ENCODE data around the gene RABGAP1L. TPM values are rescaled to one million over a fixed set of nuclear protein-coding genes. Genes with fewer than 3 reads are reported as not detected.

The RABGAP1L gene
- total and polyA plus RNA-seq, 4 donors: 4.8 to 53.5 (median 18.8) TPM

- TF ChIP-seq YY1 (IDR thresholded peaks at IDR 0.05): no peak
- no peak for TF ChIP-seq SP1 (IDR thresholded peaks at IDR 0.05)
- TF ChIP-seq MAX (IDR thresholded peaks at IDR 0.05): no peak
- no peak for TF ChIP-seq TAF1 (conservative IDR thresholded peaks at IDR 0.05)
- no peak for TF ChIP-seq HNF4G (IDR thresholded peaks at IDR 0.05)
- no peak for TF ChIP-seq REST (IDR thresholded peaks at IDR 0.05)
- no peak for TF ChIP-seq RXRA (IDR thresholded peaks at IDR 0.05)
- Histone ChIP-seq H3K9ac (ENCODE audit: low read depth in 1 of 2, low read length in 2 of 2) (no peak overlapping the region), H3K27me3 (ENCODE audit: control insufficient read depth in 4 of 4, insufficient read depth in 4 of 4, low read length in 3 of 4) (no peaks in the 10 kb centered on the region), H3K4me3 (ENCODE audit: low read depth in 1 of 3, low read length in 3 of 3) (no peak overlapping the region), H3K9me3 (ENCODE audit: control insufficient read depth in 4 of 4, low read length in 3 of 4) (no peaks in the 10 kb centered on the region), H3K4me1 (ENCODE audit: control insufficient read depth in 4 of 4, insufficient read depth in 4 of 4, low read length in 3 of 4) (peaks cover 2 to 6% (median 4%) of the 10 kb centered on the region in 4 donors), H3K36me3 (ENCODE audit: control insufficient read depth in 4 of 4, insufficient read depth in 3 of 4, low read depth in 1 of 4, low read length in 3 of 4) (peaks cover 0 to 13% (median 3%) of the 10 kb centered on the region in 4 donors), H3K27ac (ENCODE audit: low read depth in 1 of 2, low read length in 2 of 2) (no peak overlapping the region)
- 95% methylated on average over 4 of the region's 4 CpGs for WGBS
- no peak for DNase-seq (ENCODE audit: low spot score)
Observed at GRCh38 chr1:174984952-174985351, 825.6 kb downstream of the RABGAP1L start.

DNA sequence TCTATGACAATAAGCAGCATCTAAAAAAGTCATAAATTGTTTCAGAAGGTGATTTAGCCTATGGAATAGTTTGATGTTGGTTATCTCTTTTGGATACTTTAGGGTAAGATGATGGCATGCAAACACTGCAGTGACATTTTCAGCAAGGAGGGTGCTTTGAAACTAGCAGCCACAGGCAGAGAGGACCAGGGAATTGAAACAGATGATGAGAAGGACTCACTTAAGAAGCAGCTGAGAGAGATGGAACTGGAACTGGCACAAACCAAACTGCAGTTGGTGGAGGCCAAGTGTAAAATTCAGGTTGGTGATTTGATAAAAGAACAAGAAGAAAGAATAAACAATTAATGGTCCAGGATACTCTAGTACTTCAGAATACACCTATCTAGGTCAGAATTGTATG is 829.2 kb downstream of the RABGAP1L start:
- DNase-seq (ENCODE audit: low spot score): no peak
- Histone ChIP-seq H3K9me3 (ENCODE audit: control insufficient read depth in 4 of 4, low read length in 3 of 4) (no peaks in the 10 kb centered on the region), H3K9ac (ENCODE audit: low read depth in 1 of 2, low read length in 2 of 2) (no peak overlapping the region), H3K4me3 (ENCODE audit: low read depth in 1 of 3, low read length in 3 of 3) (no peak overlapping the region), H3K27ac (ENCODE audit: low read depth in 1 of 2, low read length in 2 of 2) (no peak overlapping the region), H3K27me3 (ENCODE audit: control insufficient read depth in 4 of 4, insufficient read depth in 4 of 4, low read length in 3 of 4) (no peaks in the 10 kb centered on the region), H3K36me3 (ENCODE audit: control insufficient read depth in 4 of 4, insufficient read depth in 3 of 4, low read depth in 1 of 4, low read length in 3 of 4) (no peaks in the 10 kb centered on the region), H3K4me1 (ENCODE audit: control insufficient read depth in 4 of 4, insufficient read depth in 4 of 4, low read length in 3 of 4) (peaks cover 2 to 11% (median 7%) of the 10 kb centered on the region in 4 donors)
- TF ChIP-seq, protein P1, sequence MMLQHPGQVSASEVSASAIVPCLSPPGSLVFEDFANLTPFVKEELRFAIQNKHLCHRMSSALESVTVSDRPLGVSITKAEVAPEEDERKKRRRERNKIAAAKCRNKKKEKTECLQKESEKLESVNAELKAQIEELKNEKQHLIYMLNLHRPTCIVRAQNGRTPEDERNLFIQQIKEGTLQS (IDR thresholded peaks at IDR 0.05): no peak
- TF ChIP-seq RXRA (IDR thresholded peaks at IDR 0.05): no peak
- TF ChIP-seq, protein P2, sequence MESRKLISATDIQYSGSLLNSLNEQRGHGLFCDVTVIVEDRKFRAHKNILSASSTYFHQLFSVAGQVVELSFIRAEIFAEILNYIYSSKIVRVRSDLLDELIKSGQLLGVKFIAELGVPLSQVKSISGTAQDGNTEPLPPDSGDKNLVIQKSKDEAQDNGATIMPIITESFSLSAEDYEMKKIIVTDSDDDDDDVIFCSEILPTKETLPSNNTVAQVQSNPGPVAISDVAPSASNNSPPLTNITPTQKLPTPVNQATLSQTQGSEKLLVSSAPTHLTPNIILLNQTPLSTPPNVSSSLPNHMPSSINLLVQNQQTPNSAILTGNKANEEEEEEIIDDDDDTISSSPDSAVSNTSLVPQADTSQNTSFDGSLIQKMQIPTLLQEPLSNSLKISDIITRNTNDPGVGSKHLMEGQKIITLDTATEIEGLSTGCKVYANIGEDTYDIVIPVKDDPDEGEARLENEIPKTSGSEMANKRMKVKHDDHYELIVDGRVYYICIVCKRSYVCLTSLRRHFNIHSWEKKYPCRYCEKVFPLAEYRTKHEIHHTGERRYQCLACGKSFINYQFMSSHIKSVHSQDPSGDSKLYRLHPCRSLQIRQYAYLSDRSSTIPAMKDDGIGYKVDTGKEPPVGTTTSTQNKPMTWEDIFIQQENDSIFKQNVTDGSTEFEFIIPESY (IDR thresholded peaks at IDR 0.05): no peak
- TF ChIP-seq REST (IDR thresholded peaks at IDR 0.05): no peak
- no peak for TF ChIP-seq CTCF (IDR thresholded peaks at IDR 0.05; ENCODE audit: low read depth, low read length, missing input control)
- TF ChIP-seq HNF4G (IDR thresholded peaks at IDR 0.05): no peak
- TF ChIP-seq TAF1 (conservative IDR thresholded peaks at IDR 0.05): no peak
- no peak for TF ChIP-seq EGR1 (IDR thresholded peaks at IDR 0.05; ENCODE audit: low read depth in 2 of 2)
- no peak for TF ChIP-seq GABPA (IDR thresholded peaks at IDR 0.05 in 1 of 2, conservative IDR thresholded peaks at IDR 0.05 in 1 of 2)
- TF ChIP-seq JUND (IDR thresholded peaks at IDR 0.05): no peak

Measured in liver (tissue), 9 donors.